Measurements from ENCODE around the gene FERMT2.
A peak's percentile ranks its signal among the peaks of the same experiment; 100 is the strongest.
"Not testable (repeated sequence)": the region's sequence is repeated elsewhere in the genome, so short reads cannot be mapped to it uniquely, and the experiment has no call there.

FERMT2 gene

DNA sequence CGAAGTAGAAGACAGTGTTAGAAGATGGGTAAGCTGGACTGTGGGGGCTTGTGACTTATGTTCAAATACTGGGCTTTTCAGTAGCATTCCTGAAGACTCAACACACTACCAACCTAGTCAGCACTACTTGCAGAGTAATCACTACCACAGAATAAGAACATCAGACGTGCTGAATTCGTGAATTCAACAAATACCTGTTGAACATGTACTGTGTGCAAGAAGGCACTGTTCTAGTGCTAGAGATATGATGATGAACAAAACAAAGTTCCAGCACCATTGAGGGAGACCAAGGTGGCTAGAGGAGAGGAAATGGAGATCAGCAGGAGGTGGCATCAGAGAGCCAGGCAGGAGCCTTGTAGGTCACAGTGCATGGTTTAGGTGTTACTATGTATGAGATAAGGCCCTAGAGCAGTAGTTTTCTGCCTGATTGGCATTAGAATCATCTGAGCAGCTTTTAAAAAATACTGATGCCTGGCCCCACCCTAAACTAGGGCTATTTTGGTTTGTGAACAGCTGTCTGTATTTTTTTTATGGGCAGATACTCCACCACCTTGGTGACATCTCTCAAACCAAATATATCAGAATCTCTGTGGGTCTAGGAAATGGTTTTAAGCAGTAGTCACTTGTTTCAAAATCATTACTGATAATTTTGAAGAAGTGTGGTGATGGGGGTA is 26.8 kb downstream of the FERMT2 start:
- Mint-ChIP-seq H3K9me3 (no peaks in the 10 kb centered on the region), H3K4me1 (peaks cover 5% of the 10 kb centered on the region), H3K27ac (no peak overlapping the region), H3K27me3 (no peaks in the 10 kb centered on the region), H3K36me3 (ENCODE audit: low read depth) (no peaks in the 10 kb centered on the region), H3K4me3 (no peak overlapping the region)
- DNase-seq: no peak
- ATAC-seq: no peak

GRCh38 chr14:52922656-52923055 is 28.2 kb downstream of the FERMT2 start:
- Mint-ChIP-seq H3K27ac (no peak overlapping the region), H3K9me3 (no peaks in the 10 kb centered on the region), H3K4me1 (peaks cover 17% of the 10 kb centered on the region), H3K27me3 (no peaks in the 10 kb centered on the region), H3K4me3 (no peak overlapping the region), H3K36me3 (ENCODE audit: low read depth) (no peaks in the 10 kb centered on the region)
- ATAC-seq: no peak
- DNase-seq: no peak

GRCh38 chr14:52922059-52922458 is 28.8 kb downstream of the FERMT2 start:
- DNase-seq: no peak
- ATAC-seq: no peak
- Mint-ChIP-seq H3K9me3 (no peaks in the 10 kb centered on the region), H3K4me3 (no peak overlapping the region), H3K36me3 (ENCODE audit: low read depth) (no peaks in the 10 kb centered on the region), H3K4me1 (peaks cover 20% of the 10 kb centered on the region), H3K27ac (no peak overlapping the region), H3K27me3 (no peaks in the 10 kb centered on the region)

GRCh38 chr14:52920411-52920810 is 30.4 kb downstream of the FERMT2 start:
- DNase-seq; H3K4me3 Mint-ChIP-seq; H3K9me3 Mint-ChIP-seq; H3K27me3 Mint-ChIP-seq; H3K36me3 Mint-ChIP-seq (ENCODE audit: low read depth); ATAC-seq; H3K27ac Mint-ChIP-seq: not testable (repeated sequence)
- peaks cover 22% of the 10 kb centered on the region for H3K4me1 Mint-ChIP-seq

DNA sequence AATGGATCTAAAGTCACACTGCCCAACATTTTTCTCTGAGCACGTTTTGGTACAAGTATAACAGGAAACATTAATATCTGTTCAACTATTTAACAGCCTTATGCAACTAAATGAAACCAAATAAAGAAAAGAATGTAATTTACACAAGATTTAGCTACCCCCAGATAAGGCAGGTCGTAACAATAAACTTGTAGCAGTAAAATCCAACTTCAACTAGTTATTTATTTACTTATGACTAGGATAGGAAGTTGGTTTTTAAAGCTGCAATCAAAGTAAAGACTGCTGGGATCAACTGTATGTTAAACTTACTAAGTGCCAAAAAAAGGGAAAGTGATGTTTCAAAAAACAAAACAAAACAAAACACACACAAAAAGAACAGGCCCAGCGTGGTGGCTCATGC is 30.9 kb downstream of the FERMT2 start:
- Mint-ChIP-seq H3K27me3 (no peaks in the 10 kb centered on the region), H3K27ac (no peak overlapping the region), H3K36me3 (ENCODE audit: low read depth) (no peaks in the 10 kb centered on the region), H3K9me3 (no peaks in the 10 kb centered on the region), H3K4me3 (no peak overlapping the region), H3K4me1 (peaks cover 22% of the 10 kb centered on the region)
- ATAC-seq (no peak), DNase-seq (no peak)

GRCh38 chr14:52918486-52918885 is 32.4 kb downstream of the FERMT2 start:
- peak overlapping the region; percentile 29 for H3K27ac Mint-ChIP-seq
- ATAC-seq (peak; percentile 93), DNase-seq (no peak)
- H3K36me3 Mint-ChIP-seq (ENCODE audit: low read depth): no peaks in the 10 kb centered on the region
- no peak overlapping the region for H3K4me3 Mint-ChIP-seq
- H3K27me3 Mint-ChIP-seq: no peaks in the 10 kb centered on the region
- no peaks in the 10 kb centered on the region for H3K9me3 Mint-ChIP-seq
- H3K4me1 Mint-ChIP-seq: peaks cover 22% of the 10 kb centered on the region

- Mint-ChIP-seq H3K27me3 (no peaks in the 10 kb centered on the region), H3K27ac (no peak overlapping the region), H3K4me1 (peaks cover 22% of the 10 kb centered on the region), H3K4me3 (no peak overlapping the region), H3K9me3 (no peaks in the 10 kb centered on the region), H3K36me3 (ENCODE audit: low read depth) (no peaks in the 10 kb centered on the region)
- DNase-seq (no peak), ATAC-seq (no peak)
Measured at GRCh38 chr14:52917735-52918134, 33.1 kb downstream of the FERMT2 start.

DNA sequence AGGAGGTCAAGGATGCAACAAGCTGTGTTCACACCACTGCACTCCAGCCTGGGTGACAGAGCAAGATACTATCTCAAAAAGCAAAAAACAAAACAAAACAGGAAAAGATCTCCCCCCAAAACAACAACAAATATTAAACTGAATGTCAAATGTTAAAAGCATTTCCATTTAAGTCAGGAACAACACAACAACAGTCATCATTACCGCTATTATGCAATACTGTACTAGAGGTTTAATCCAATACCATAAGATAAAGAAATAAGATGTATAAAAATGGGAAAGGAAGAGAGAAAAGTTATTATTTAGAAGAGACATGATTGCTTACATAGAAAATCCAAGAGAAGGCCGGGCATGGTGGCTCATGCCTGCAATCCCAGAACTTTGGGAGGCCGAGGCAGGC is 36.6 kb downstream of the FERMT2 start:
- Mint-ChIP-seq H3K4me3 (no peak overlapping the region), H3K27ac (no peak overlapping the region), H3K36me3 (ENCODE audit: low read depth) (no peaks in the 10 kb centered on the region), H3K4me1 (peaks cover 19% of the 10 kb centered on the region), H3K27me3 (no peaks in the 10 kb centered on the region), H3K9me3 (no peaks in the 10 kb centered on the region)
- ATAC-seq (no peak), DNase-seq (no peak)

DNA sequence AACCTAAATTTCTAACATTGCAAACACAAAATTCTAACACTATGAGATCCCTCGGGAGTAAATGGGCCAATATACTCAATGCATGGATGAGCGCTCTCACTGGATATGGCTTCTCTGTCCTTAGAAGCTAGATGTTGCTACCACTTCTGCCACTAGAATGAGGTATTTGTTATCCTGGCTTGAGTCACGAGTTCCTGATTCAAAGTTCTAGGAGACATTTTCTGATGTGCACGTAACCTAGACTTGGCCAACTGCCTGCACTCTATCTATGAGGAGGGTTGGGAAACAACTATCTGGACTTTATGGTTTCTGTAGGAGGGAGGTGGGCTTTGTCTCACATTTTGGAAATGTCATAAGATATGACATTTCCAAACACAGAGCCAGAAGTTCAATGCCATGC is 37.6 kb downstream of the FERMT2 start:
- Mint-ChIP-seq H3K36me3 (ENCODE audit: low read depth) (no peaks in the 10 kb centered on the region), H3K27me3 (no peaks in the 10 kb centered on the region), H3K4me1 (peaks cover 10% of the 10 kb centered on the region), H3K4me3 (no peak overlapping the region), H3K27ac (no peak overlapping the region), H3K9me3 (no peaks in the 10 kb centered on the region)
- ATAC-seq: no peak
- no peak for DNase-seq

GRCh38 chr14:52911904-52912303 is 38.9 kb downstream of the FERMT2 start:
- Mint-ChIP-seq H3K9me3 (no peaks in the 10 kb centered on the region), H3K27me3 (no peaks in the 10 kb centered on the region), H3K4me3 (no peak overlapping the region), H3K36me3 (ENCODE audit: low read depth) (no peaks in the 10 kb centered on the region), H3K4me1 (peaks cover 2% of the 10 kb centered on the region), H3K27ac (no peak overlapping the region)
- ATAC-seq (no peak), DNase-seq (no peak)

DNA sequence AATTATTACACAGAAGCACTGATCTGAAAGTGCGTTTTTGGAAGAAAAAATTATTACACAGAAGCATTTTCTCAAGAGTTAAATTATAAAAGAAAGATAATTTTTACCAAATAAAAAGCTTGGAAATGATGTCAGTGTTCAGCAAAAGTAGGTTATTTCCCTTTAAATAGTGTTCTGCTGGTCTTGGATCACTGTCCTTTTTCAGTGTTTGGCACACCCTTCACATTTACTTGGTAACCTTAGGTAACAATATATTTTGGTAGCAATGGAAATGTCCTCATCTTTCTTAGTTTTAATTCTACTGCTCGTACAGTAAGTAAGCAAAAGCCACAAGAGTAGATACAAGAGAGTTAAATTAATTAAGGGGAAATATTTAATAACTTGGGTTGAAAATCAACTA is 40.3 kb downstream of the FERMT2 start:
- no peaks in the 10 kb centered on the region for H3K9me3 Mint-ChIP-seq
- no peak overlapping the region for H3K27ac Mint-ChIP-seq
- H3K27me3 Mint-ChIP-seq: no peaks in the 10 kb centered on the region
- ATAC-seq (no peak), DNase-seq (no peak)
- no peaks in the 10 kb centered on the region for H3K4me1 Mint-ChIP-seq
- no peaks in the 10 kb centered on the region for H3K36me3 Mint-ChIP-seq (ENCODE audit: low read depth)
- H3K4me3 Mint-ChIP-seq: no peak overlapping the region

DNA sequence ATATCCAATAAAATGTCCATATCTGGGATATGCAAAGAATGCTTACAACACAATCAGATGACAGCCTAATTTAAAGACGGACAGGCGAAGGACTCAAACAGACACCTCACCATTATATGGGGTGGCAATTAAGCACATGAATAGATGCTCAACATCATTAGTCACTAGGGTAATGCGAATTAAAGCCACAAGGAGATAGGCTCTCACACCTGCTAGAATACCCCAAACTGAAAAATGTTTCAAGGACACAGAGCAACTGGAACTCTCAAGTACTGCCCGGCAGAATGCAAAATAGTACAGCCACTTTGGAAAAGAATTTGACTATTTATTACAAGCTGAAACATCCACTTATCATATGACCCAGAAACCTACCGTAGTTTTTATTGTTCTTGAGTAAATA is 42.9 kb downstream of the FERMT2 start:
- no peaks in the 10 kb centered on the region for H3K36me3 Mint-ChIP-seq (ENCODE audit: low read depth)
- no peaks in the 10 kb centered on the region for H3K27me3 Mint-ChIP-seq
- DNase-seq (no peak), ATAC-seq (no peak)
- H3K4me1 Mint-ChIP-seq: no peaks in the 10 kb centered on the region
- no peak overlapping the region for H3K27ac Mint-ChIP-seq
- no peak overlapping the region for H3K4me3 Mint-ChIP-seq
- H3K9me3 Mint-ChIP-seq: no peaks in the 10 kb centered on the region

DNA sequence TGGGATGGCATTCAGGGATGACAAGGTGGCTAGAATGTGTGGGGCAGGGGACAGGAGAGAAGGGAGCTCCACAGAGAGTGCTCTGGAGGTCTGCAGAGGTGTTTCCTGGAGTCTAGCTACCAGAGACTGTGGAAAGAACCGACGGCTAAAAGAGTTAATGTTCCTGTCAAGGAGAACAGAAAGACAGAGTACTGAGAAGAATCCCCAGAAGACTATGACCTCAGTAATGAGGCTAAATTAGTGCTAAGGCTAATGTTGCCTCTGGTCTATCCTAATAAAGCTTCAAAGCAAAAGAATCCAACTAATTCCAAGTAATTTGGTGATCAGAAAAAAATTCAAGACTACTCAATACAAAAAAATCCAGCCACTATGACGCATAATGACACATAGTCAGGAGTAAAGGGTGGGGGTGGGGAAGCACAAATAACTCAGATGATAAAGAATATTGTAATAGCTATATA is 44.7 kb downstream of the FERMT2 start:
- DNase-seq: no peak
- no peak for ATAC-seq
- H3K36me3 Mint-ChIP-seq (ENCODE audit: low read depth): no peaks in the 10 kb centered on the region
- no peaks in the 10 kb centered on the region for H3K4me1 Mint-ChIP-seq
- no peaks in the 10 kb centered on the region for H3K27me3 Mint-ChIP-seq
- no peak overlapping the region for H3K27ac Mint-ChIP-seq
- no peak overlapping the region for H3K4me3 Mint-ChIP-seq
- no peaks in the 10 kb centered on the region for H3K9me3 Mint-ChIP-seq

- Mint-ChIP-seq H3K27me3 (no peaks in the 10 kb centered on the region), H3K9me3 (no peaks in the 10 kb centered on the region), H3K36me3 (ENCODE audit: low read depth) (no peaks in the 10 kb centered on the region), H3K27ac (no peak overlapping the region), H3K4me1 (no peaks in the 10 kb centered on the region), H3K4me3 (no peak overlapping the region)
- DNase-seq: no peak
- no peak for ATAC-seq
Measured at GRCh38 chr14:52902971-52903619, 47.8 kb downstream of the FERMT2 start.

- ATAC-seq (no peak), DNase-seq (no peak)
- H3K27me3 Mint-ChIP-seq: no peaks in the 10 kb centered on the region
- no peak overlapping the region for H3K4me3 Mint-ChIP-seq
- H3K27ac Mint-ChIP-seq: no peak overlapping the region
- H3K36me3 Mint-ChIP-seq (ENCODE audit: low read depth): no peaks in the 10 kb centered on the region
- no peaks in the 10 kb centered on the region for H3K9me3 Mint-ChIP-seq
- no peaks in the 10 kb centered on the region for H3K4me1 Mint-ChIP-seq
Measured at GRCh38 chr14:52901357-52901980, 49.4 kb downstream of the FERMT2 start.
